H1 (cell line): ENCODE results near the gene SLX4. TPM values are rescaled to one million over a fixed set of nuclear protein-coding genes. Genes with fewer than 3 reads are reported as not detected.

Source experiments
- EP300 ChIP-seq, 2 experiments: IDR thresholded peaks; 1 replicate in 1 of 2; 2 replicates in 1 of 2; pipeline ENCODE4 v1.6.1; 2011 to 2012; ENCODE audit warnings: low read depth in 2 of 2, low read length in 2 of 2, mild to moderate bottlenecking in 2 of 2, borderline replicate concordance in 1 of 2, inconsistent platforms in 1 of 2, moderate library complexity in 1 of 2
- HDAC2 ChIP-seq, 2 experiments: fragments of 300-600 bp in 1 of 2; sonication (generic) in 1 of 2; IDR thresholded peaks; 2 replicates each; pipeline ENCODE4 v1.6.1; 2011 to 2012; ENCODE audit warnings: low read depth in 2 of 2, low read length in 2 of 2, mild to moderate bottlenecking in 2 of 2, moderate library complexity in 2 of 2, borderline replicate concordance in 1 of 2, inconsistent platforms in 1 of 2
- MAFK ChIP-seq: IDR thresholded peaks from 2 replicates; pipeline ENCODE4 v1.6.1; 2012; ENCODE audit warnings: low read depth, mild to moderate bottlenecking, improper control_type of control experiment, low read length
- RAD21 ChIP-seq, 2 experiments: IDR thresholded peaks in 1 of 2; conservative IDR thresholded peaks in 1 of 2; 2 replicates each; pipeline ENCODE4 v1.6.1; 2011; ENCODE audit warnings: low read depth in 2 of 2, low read length in 2 of 2, improper control_type of control experiment in 1 of 2, inconsistent platforms in 1 of 2, mild to moderate bottlenecking in 1 of 2, moderate library complexity in 1 of 2
- SAP30 ChIP-seq: fragments of 300-600 bp; sonication (generic); IDR thresholded peaks from 2 replicates; pipeline ENCODE4 v1.7.1; 2012; ENCODE audit warnings: low read length, moderate library complexity, mild to moderate bottlenecking, inconsistent platforms; ENCODE audit not compliant: insufficient read depth, insufficient replicate concordance
- polyA plus RNA-seq, 7 experiments: library from polyadenylated mRNA; depleted of rRNA in 3 of 7; stranded (reverse) in 5 of 7; unstranded in 2 of 7; fragments of >200 nt in 5 of 7; fragments of 200-250 nt in 2 of 7; gene quantifications; 1 replicate in 5 of 7; 2 replicates in 1 of 7; 4 replicates in 1 of 7; pipeline versions ENCODE4 v1.2.1 to v1.2.3, GENCODE V29; 2011 to 2013; ENCODE audit warnings: missing spikeins in 2 of 7, mixed read lengths in 2 of 7
- total RNA-seq: library from RNA; stranded (reverse); fragmentation: NEBNext Ultra II Directional; extraction: Animal tissue kit (Norgen Biotek cat#: 25700); gene quantifications from 2 replicates; pipeline ENCODE4 v1.2.1, GENCODE V29; 2021

Gene SLX4
- total and polyA plus RNA-seq, 2 of the 8 experiments (the other 6 are each of a cell fraction or from before 2014, with no cell fraction given) = 4.4 to 11.4 TPM

GRCh38 chr16:3659251-3659650 is 47.8 kb upstream of the SLX4 start (continued):
- no peak for TF ChIP-seq EP300 (IDR thresholded peaks at IDR 0.05; ENCODE audit: borderline replicate concordance in 1 of 2, low read depth in 2 of 2, low read length in 2 of 2)
- no peak for TF ChIP-seq RAD21 (IDR thresholded peaks at IDR 0.05 in 1 of 2, conservative IDR thresholded peaks at IDR 0.05 in 1 of 2; ENCODE audit: low read depth in 2 of 2, low read length in 2 of 2)
- no peak for TF ChIP-seq SAP30
- TF ChIP-seq HDAC2 (IDR thresholded peaks at IDR 0.05; ENCODE audit: borderline replicate concordance in 1 of 2, low read depth in 2 of 2, low read length in 2 of 2) = no peak
- no peak for TF ChIP-seq MAFK
